ENCODE results near the gene TTC32.

Gene TTC32

DNA sequence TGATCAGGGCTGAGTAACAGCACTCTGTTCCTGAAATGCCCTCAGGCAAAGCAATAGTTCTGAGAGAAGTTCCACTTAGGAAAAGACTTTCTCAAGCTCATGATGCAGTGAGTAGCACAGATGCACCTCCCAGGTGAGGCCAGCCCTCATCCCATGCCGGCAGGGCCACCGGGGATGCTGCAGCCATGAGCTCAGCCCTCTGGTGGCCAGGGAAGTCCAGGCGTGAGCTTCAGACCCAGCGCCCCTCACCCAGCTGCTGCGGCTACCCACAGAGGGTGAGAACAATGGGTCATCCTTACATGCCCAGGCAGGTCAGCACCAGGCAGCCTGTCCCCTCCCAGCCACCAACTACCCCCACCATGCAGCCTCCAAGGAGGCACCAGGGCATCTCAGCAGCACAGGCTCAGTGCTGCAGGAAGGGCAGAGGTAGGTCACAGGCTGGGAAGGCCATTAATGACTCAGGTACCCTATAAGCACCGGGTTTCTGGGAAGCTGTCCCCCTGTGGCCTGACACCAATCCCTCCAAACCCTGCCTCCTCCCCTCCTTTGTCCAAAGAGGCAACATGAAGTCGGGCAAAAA lies 50.6 kb downstream of the TTC32 start:
- Mint-ChIP-seq H3K27me3 (peaks cover 17% of the 10 kb centered on the region), H3K36me3 (ENCODE audit: insufficient read depth) (peaks cover 2% of the 10 kb centered on the region), H3K4me3 (no peak overlapping the region), H3K9me3 (peaks cover 5% of the 10 kb centered on the region), H3K27ac (ENCODE audit: low read depth) (no peak overlapping the region), H3K4me1 (no peaks in the 10 kb centered on the region)
- DNase-seq (ENCODE audit: low spot score in 2 of 2): no peak
- no peak for ATAC-seq (replicated peaks; ENCODE audit: extremely low read depth, poor library complexity, severe bottlenecking)

DNA sequence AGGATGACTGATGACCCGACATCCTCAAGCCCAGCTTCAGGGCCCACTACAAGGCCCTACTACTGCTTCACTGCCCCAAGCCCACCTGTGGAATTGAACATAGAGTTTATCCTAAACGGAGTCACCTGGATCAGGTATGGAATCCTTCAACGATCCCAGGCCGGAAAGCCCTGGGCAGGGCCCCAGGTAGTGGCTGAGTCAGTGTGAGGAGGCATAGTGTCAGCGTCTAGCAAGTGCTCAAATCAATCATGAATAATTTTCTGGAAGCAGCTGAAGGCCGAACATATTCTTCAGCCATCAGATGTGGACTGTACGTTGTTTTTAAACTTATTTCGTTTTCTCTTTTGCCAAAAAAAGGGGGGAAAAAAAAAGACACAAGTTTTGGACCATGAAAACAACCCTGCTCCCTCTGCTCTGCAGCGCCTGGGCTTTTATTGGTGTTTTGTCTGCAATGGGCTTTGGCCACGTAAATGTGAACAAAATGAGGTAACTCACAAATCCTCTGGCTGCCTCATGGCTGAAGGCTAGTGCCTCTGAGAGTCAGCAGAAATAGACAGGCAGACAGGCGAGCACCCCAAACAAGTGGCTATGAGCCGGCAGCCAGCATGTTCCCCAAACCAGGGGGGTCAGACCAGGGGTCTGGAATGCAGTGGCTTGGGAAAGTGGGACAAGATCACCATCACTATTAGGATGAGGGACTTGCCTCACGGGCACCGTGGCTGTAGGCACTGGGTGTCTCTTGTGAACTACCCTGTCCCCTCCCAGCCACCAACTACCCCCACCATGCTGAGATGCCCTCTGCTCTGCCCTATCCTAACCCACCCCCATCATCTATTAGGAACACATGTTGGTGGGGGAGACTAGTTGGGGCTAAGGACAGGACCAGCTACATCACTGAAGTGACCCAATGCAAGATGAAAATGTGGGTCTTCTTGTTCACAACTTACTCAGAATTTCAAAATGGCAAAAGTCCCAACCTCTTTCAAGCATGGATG lies 51.4 kb downstream of the TTC32 start:
- Mint-ChIP-seq H3K4me3 (no peak overlapping the region), H3K4me1 (no peaks in the 10 kb centered on the region), H3K9me3 (peaks cover 5% of the 10 kb centered on the region), H3K27ac (ENCODE audit: low read depth) (no peak overlapping the region), H3K36me3 (ENCODE audit: insufficient read depth) (peaks cover 2% of the 10 kb centered on the region), H3K27me3 (peaks cover 18% of the 10 kb centered on the region)
- no peak for ATAC-seq (replicated peaks; ENCODE audit: extremely low read depth, poor library complexity, severe bottlenecking)
- DNase-seq (ENCODE audit: low spot score in 2 of 2): no peak

DNA sequence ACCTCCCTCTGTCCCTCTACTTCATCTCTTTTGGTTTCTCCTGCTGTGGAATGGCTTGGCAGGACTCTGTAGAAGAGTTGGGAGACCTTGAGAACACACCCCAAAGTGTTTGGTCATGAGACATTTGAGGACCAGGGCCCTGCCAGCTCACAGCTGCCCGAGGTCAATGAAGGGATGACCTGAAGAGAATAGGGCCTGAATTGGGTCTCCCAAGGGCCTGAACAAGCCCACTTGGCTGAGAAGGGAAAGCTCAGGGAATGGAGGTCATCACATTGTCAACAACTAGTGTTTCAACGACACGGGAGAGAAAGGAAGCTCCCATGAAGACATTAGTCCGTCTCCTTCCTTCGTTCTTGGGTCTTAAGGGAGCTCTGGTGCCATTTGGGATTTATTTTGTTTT lies 52.8 kb downstream of the TTC32 start:
- no peak overlapping the region for H3K27ac Mint-ChIP-seq (ENCODE audit: low read depth)
- no peak for DNase-seq (ENCODE audit: low spot score in 2 of 2)
- no peak for ATAC-seq (replicated peaks; ENCODE audit: extremely low read depth, poor library complexity, severe bottlenecking)
- no peak overlapping the region for H3K4me3 Mint-ChIP-seq
- peaks cover 26% of the 10 kb centered on the region for H3K27me3 Mint-ChIP-seq
- no peaks in the 10 kb centered on the region for H3K4me1 Mint-ChIP-seq
- H3K9me3 Mint-ChIP-seq: peaks cover 5% of the 10 kb centered on the region
- no peaks in the 10 kb centered on the region for H3K36me3 Mint-ChIP-seq (ENCODE audit: insufficient read depth)

DNA sequence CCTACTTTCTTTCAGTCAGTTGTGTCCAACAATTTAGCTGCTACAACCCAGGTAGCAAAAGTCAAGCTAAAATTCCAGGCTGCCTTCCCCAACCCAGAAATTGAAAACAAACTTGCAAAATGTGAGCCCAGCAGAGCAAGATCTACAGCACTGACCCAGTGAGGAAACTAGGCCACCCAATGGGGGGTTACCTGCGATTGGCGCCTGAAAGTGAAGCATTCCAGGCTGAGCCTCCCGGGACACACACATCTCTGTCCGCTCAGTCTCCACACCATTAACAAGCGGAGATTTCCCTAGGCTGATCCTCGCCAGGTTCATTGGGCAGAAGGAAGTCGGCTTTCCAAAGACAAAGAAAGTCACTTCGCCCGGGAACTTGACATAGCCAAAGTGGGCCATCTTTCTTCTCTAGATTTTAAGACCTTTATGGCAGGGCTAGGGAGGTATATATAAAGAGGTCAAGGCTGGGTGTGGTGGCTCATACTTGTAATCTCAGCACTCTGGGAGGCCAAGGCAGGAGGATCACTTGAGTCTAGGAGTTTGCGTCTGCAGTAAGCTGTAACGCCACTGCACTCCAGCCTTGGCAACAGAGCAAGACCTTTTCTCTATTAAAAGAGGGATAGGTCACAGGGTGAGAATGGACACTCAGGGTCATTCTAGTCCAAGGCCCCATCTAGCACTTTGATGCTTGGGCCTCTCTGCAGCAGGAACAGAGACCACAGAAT lies 53.6 kb downstream of the TTC32 start:
- Mint-ChIP-seq H3K4me3 (no peak overlapping the region), H3K27ac (ENCODE audit: low read depth) (no peak overlapping the region), H3K36me3 (ENCODE audit: insufficient read depth) (no peaks in the 10 kb centered on the region), H3K4me1 (no peaks in the 10 kb centered on the region), H3K9me3 (peaks cover 5% of the 10 kb centered on the region), H3K27me3 (peaks cover 33% of the 10 kb centered on the region)
- ATAC-seq (replicated peaks; ENCODE audit: extremely low read depth, poor library complexity, severe bottlenecking): no peak
- no peak for DNase-seq (ENCODE audit: low spot score in 2 of 2)

DNA sequence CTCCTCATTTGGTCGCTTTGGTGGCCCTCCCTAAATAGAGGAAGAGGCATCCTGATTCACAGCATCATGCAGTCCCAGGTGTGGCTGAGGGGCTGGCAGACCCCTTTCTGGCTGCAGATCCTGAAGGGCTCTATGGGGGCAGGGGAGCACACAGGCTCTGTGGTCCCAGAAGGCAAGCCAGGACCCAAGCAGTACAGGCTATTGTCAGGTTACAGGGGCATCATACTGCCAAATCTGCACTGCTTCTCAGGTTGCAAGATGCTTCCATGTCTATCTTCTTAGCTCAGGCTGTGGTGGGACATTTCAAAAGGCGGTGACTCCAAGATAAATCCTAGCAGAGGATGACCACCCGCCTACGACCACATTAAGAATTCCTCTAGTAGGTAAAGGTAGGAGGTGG lies 54.3 kb downstream of the TTC32 start:
- H3K4me1 Mint-ChIP-seq: no peaks in the 10 kb centered on the region
- H3K9me3 Mint-ChIP-seq: peaks cover 5% of the 10 kb centered on the region
- no peak overlapping the region for H3K27ac Mint-ChIP-seq (ENCODE audit: low read depth)
- peaks cover 38% of the 10 kb centered on the region for H3K27me3 Mint-ChIP-seq
- no peaks in the 10 kb centered on the region for H3K36me3 Mint-ChIP-seq (ENCODE audit: insufficient read depth)
- no peak for ATAC-seq (replicated peaks; ENCODE audit: extremely low read depth, poor library complexity, severe bottlenecking)
- no peak for DNase-seq (ENCODE audit: low spot score in 2 of 2)
- H3K4me3 Mint-ChIP-seq: no peak overlapping the region
